MG63 (cell line): ENCODE data around the gene IFRD2. TPM values are rescaled to one million over a fixed set of nuclear protein-coding genes. Genes with fewer than 3 reads are reported as not detected.

Experiments
- DNase-seq: peaks from one replicate; pipeline ENCODE4 v3.0.0-alpha.2; 2020
- H3K27me3 ChIP-seq: fragments of 250-450 bp; sonication (Bioruptor Pico); 2 replicates; pipeline ENCODE4 v1.5.1; 2020; ENCODE audit warnings: mild to moderate bottlenecking, moderate library complexity
- H3K36me3 ChIP-seq: fragments of 250-450 bp; sonication (Bioruptor Pico); 2 replicates; pipeline ENCODE4 v1.5.1; 2020; ENCODE audit warnings: mild to moderate bottlenecking, moderate library complexity
- H3K4me3 ChIP-seq: fragments of 250-450 bp; sonication (Bioruptor Pico); 2 replicates; pipeline ENCODE4 v1.5.1; 2020; ENCODE audit warnings: mild to moderate bottlenecking, moderate library complexity
- H3K9me3 ChIP-seq: fragments of 250-450 bp; sonication (Bioruptor Pico); 2 replicates; pipeline ENCODE4 v1.5.1; 2020; ENCODE audit warnings: mild to moderate bottlenecking, moderate library complexity
- total RNA-seq: library from RNA; depleted of rRNA; stranded (reverse); fragments of >200 nt; shearing (Covaris generic); gene quantifications from 2 replicates; pipeline ENCODE4 v1.2.3, GENCODE V29; 2014; ENCODE audit warnings: low replicate concordance

Gene IFRD2
- total RNA-seq, 1 experiment from 2014 or later, result 101 TPM

DNA sequence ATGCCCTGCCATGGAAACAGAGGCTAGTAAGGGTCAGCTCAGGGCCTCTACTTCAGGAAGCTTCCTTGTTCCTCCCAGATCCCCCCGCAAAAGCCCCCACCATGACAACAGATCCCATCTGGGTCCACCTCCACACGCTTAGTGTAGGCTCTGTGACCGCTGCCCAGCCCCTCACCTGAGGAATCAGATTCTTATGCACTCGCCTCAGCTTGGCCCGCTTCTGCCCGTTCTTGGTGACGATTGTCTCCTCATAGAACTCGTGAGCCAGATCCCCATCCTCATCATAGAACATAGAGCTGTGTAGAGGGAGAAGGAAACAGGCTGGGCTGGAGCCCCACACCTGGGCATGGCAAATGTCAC, 33.9 kb upstream of the IFRD2 start:
- H3K9me3 ChIP-seq, result no peaks in the 10 kb centered on the region
- no peak for DNase-seq
- peaks cover 8% of the 10 kb centered on the region for H3K36me3 ChIP-seq
- no peaks in the 10 kb centered on the region for H3K27me3 ChIP-seq
- H3K4me3 ChIP-seq, result no peak overlapping the region

DNA sequence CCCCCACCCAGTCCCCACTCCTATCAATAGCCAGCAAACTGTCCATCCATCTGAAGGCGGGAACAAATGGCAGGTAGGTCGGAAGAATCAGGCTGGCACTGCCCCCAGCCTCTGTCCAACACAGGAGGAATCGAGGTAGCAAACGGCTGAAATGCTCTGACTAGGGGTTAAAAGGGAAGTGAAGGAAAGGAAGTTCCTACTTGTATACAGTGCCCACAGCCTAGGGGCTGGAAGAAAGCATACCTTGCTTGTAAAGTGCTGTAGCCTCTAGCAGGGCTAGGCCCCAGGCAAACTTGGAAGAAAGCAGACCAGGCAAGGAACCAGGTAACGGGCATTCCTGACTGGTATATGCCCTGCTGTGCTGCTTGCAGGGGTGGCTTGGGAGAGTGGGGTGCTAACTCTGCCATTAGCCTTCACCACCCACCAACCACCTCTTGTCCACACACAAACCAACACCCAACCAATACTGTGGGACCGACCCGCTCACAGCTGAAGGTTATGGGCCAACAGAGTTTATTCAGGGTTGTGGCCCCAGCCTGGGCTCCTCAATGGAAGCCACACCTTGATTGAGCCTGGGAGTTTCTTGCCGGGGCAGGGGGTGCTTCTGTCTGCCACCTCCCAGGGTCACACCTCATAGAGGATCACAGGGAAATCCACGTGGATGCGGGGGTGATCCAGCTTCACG, 33.4 kb upstream of the IFRD2 start:
- H3K9me3 ChIP-seq, result no peaks in the 10 kb centered on the region
- peaks cover 3% of the 10 kb centered on the region for H3K36me3 ChIP-seq
- H3K27me3 ChIP-seq, result no peaks in the 10 kb centered on the region
- H3K4me3 ChIP-seq, result no peak overlapping the region
- no peak for DNase-seq

DNA sequence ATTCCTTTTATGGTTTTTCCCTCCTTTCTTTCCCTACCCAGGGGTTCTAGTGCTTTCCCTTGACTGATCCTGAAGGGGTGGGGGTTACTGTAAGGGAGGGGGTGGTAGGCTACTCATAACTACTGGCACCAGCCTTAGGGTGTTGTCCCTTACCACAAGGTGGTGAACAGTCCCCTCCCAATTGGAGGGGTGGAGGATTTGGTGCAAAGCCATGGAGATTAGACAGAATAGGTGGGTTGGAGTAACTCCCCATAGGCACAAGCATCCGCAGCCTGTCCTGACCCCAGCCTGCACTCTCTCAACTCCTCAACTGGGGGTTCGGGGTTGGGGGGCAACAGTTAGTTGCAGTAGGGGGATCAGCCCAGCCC, 32.9 kb upstream of the IFRD2 start:
- Histone ChIP-seq H3K4me3 (no peak overlapping the region), H3K36me3 (no peaks in the 10 kb centered on the region; the same call in none of the 2 replicates), H3K27me3 (no peaks in the 10 kb centered on the region), H3K9me3 (no peaks in the 10 kb centered on the region)
- DNase-seq, result no peak

DNA sequence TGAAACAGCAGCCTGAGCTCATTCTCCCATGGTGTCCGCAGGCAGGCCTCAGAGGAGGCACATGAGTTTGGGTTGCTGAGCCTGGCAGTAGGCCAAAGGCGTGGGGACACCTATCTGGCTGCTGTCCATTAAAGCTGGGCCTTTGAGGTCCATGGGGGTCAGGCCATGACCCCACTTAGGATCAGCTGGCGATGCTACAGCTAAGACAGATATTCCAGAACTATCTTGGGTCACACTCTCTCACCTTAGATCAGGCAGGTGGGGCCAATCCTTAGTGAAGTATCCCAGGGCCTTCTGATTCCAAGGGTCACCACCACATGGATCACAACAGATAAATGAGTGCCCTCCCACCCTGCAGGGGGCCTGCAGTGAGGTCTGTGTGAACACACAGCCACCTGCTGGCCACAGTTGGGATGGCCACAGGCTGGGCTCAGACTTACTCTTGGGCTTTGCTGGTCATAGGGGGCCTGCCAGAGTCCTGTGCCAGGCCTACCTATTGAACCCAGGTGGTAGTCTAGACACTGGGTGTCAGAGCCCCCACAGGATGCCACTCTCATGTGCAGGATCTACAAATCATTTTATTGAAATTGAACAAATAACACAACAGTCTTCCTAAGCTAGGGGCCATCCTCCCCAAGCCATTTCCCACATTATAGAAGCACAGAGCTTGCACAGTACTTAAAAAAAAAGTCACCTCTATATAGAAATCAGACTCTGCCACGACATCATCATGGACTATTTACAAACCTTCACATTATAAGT, 32.3 kb upstream of the IFRD2 start:
- DNase-seq, result peak; percentile 69
- H3K9me3 ChIP-seq, result no peaks in the 10 kb centered on the region
- no peaks in the 10 kb centered on the region for H3K27me3 ChIP-seq
- H3K4me3 ChIP-seq, result no peak overlapping the region
- H3K36me3 ChIP-seq, result no peaks in the 10 kb centered on the region; the same call in 1 of the 2 replicates

DNA sequence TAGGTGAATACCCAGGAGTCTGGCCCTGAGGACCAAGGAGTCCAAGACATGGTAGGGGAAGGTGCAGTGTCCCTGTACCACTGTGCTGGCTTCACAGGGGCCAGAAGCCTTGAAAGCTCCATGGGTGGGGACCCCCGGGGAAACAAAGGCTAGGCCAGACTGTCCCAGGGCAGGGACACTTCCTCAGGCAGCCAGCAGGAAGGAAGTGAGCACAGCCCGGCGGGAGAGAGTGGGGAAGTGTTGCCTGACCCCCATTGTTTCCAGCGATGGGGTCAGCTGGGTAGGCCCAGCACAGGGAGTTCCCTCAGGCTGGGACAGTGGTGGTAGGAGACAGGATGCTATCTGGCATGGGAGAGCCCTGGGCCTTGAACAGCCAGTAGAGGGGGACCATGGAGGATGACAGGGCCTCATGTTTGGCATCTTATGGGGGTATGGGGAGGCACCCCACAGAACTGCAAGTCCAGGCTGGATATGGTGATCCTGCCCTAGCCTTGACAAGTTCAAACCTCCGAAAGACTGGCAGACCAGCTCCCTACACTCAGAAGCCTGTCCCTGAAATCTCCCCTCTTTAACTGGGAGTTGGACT, 31.5 kb upstream of the IFRD2 start:
- no peak overlapping the region for H3K4me3 ChIP-seq
- DNase-seq, result no peak
- H3K36me3 ChIP-seq, result no peaks in the 10 kb centered on the region; the same call in 1 of the 2 replicates
- H3K9me3 ChIP-seq, result no peaks in the 10 kb centered on the region
- H3K27me3 ChIP-seq, result no peaks in the 10 kb centered on the region

DNA sequence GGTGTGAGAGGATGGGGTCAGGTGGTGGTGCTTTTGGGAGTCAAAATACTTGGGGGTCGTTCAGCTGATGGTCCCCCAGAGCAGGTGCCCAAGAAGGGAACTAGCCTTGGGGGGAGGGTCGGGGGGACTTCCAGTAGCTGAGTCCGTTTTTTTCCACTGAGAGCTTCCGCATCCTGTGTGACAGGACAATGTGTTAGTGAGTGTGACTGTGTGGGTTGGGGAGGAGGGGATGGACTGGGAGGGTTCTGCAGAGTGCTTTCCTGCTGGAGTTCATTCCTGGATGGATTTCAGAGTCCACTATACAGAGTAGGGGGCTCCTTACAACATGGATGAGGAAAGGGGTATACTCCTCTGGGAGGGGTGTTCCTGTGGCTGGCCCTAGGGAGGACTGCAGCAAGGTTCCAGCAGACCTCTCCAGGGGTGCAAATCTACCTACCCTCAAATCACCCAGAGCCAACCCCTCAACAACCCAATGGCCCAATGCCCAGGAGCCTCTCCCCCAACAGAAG, 30.9 kb upstream of the IFRD2 start:
- no peak overlapping the region for H3K4me3 ChIP-seq
- no peaks in the 10 kb centered on the region; the same call in none of the 2 replicates for H3K36me3 ChIP-seq
- H3K27me3 ChIP-seq, result no peaks in the 10 kb centered on the region
- no peaks in the 10 kb centered on the region for H3K9me3 ChIP-seq
- DNase-seq, result no peak

DNA sequence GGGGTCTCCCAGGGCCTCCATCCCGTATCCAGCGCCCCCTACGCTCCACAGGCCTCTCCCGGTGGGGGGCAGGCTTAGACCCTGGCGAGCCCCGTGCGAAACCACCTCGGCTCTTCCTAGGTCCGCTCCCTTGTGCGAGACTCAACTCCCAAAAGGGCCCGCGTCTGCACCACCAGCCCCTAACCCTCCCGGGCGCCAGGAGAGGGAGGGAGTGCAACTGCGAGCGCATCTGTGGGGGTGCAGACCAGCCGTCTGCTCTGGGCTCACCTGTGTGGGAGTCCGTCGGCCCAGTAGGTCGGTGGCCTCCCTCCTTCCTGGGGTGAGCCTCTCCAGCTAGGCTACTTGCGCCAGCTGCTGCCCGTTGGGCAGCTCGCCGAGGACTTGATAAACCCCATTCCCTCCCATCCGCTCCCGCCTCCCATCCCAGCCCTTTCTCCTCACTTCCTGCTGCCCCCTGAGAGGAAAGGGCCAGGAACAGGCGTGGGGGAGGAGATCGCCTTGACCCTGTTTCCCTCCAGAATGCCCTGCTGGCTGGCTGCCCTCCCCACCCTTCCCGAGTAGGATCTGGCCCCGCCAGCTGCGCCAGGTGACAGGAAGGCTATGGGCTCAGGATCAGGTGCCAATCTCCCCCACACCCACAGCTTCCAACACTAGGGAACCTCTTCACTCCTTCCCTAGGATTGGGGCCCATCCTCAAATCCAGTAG, 30.3 kb upstream of the IFRD2 start, which contains the start of gene HYAL2:
HYAL2 (minus strand) TSS at position 360 of the 706 bp plus-strand sequence. CDS start 2,256 bp downstream, outside the sequence.
- H3K36me3 ChIP-seq, result no peaks in the 10 kb centered on the region; the same call in none of the 2 replicates
- H3K27me3 ChIP-seq, result no peaks in the 10 kb centered on the region
- DNase-seq, result no peak
- peak within 1 kb of the TSS; percentile 69 for H3K4me3 ChIP-seq
- no peaks in the 10 kb centered on the region for H3K9me3 ChIP-seq

DNA sequence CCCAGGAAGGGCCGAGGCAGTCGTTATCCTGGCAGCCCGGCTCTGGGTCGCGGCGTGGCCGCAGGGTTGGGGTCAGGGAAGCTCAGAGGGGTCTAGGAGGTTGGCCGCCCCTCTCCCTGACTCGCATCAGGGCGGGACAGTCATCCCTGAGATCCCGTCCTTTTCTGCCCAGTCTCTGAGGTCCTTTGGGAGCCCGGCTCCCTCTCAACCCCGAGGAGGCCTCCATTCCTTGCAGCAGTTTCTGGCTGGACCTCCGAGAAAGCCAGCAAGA, 29.8 kb upstream of the IFRD2 start:
- no peaks in the 10 kb centered on the region for H3K27me3 ChIP-seq
- DNase-seq, result no peak
- no peaks in the 10 kb centered on the region; the same call in none of the 2 replicates for H3K36me3 ChIP-seq
- peak overlapping the region; percentile 69 for H3K4me3 ChIP-seq
- H3K9me3 ChIP-seq, result no peaks in the 10 kb centered on the region

DNA sequence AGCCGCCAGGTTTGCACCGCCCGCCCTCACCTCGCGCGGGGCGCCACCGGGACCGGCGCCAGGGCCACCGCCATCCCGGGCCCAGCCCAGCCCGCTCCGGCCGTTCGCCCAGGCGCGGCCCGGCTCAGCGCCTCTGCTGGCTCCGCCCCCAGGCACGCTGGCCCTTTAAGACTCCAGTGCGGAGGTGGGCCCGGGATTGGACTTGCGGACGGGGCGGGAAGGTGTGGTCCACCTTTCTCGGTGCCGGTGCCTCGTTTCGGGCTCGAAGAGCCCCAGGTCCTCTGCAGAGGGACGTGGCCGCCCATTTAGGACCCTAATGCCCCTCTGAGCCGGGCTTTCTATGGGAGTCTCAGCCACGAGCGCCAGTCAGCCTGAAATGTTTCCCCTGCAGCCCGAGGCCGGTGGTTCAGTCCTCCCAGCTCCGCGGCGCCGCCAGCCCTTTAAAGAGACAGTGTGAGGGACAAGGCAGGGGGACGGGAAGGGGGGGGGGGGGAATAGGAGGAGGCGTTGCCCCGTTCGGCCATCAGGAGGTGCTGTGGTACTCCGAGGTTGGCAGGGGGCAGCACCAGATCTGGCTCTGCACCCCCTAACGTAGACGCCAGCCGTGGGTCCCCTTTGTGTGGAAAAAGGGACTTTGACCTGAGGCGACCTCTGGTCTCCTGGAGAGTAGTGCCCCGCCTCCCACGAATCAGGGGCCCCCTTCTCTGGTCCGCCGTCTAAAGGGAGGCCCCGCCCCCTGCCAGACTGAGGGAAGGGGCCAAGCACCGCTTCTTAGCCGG, 29.3 kb upstream of the IFRD2 start:
- peak; percentile 85 for DNase-seq
- Histone ChIP-seq H3K27me3 (no peaks in the 10 kb centered on the region), H3K4me3 (peak overlapping the region; percentile 69), H3K36me3 (no peaks in the 10 kb centered on the region; the same call in none of the 2 replicates), H3K9me3 (no peaks in the 10 kb centered on the region)

DNA sequence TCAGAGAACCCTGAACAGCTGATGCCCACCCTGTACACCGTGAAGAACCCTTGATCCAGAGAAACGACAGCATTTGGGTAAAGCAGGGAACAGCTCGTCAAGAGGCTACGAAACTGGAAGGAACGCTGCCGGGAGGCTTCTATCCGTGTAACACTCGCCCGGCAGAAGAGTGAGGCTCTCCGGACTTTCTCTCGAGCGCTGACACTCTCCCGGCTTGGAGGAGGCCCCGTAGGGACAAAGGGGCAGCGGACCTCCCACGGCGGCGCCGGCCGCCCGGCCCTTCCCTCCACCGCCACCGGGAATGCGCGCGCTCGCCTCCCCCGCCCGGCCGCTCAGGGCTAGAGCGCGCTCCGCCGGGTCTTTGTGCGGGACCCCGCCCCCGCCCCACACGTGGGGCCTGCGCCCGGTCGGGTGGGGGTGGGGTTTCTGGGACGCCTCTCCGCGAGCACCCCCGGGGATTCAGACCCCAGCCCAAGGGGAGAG, 28.7 kb upstream of the IFRD2 start:
- peak; percentile 64 for DNase-seq
- Histone ChIP-seq H3K4me3 (peak overlapping the region; percentile 69), H3K27me3 (no peaks in the 10 kb centered on the region), H3K36me3 (no peaks in the 10 kb centered on the region; the same call in none of the 2 replicates), H3K9me3 (no peaks in the 10 kb centered on the region)

DNA sequence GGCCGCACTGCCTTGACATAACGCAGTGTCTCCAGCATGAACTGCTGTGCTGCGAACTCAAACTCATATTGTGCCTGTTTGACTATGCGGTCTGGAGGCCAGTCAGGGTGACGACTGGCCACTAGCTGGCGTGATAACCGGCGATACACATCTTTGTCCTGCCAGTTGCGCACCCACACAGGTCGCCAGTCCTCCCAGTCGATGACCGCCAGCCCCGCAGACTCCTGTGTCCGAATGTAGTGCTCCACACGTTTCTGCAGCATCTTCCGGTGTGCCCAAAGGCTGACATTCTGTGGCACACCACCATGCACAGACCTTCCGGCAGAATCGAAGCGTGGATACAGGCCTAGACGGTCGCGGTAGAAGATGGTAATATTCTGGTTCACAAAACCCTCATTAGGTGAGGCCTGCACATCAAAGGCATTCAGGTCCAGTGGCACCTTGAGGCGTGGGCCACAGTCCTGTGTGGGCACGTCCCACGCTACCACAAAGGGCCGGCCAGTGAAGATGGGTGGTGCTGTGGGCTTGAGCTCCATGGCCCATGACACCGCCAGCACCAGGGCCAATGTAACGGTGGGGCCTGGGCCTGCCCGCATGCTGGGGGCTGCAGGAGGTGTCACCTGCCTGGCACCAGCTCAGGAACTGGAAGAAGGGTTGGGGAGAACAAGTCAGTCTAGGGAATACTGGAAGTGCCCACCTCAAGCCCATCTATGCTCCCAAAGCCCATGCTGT, 27.8 kb upstream of the IFRD2 start:
- Histone ChIP-seq H3K9me3 (no peaks in the 10 kb centered on the region), H3K36me3 (no peaks in the 10 kb centered on the region; the same call in none of the 2 replicates), H3K4me3 (peak overlapping the region; percentile 69)

DNA sequence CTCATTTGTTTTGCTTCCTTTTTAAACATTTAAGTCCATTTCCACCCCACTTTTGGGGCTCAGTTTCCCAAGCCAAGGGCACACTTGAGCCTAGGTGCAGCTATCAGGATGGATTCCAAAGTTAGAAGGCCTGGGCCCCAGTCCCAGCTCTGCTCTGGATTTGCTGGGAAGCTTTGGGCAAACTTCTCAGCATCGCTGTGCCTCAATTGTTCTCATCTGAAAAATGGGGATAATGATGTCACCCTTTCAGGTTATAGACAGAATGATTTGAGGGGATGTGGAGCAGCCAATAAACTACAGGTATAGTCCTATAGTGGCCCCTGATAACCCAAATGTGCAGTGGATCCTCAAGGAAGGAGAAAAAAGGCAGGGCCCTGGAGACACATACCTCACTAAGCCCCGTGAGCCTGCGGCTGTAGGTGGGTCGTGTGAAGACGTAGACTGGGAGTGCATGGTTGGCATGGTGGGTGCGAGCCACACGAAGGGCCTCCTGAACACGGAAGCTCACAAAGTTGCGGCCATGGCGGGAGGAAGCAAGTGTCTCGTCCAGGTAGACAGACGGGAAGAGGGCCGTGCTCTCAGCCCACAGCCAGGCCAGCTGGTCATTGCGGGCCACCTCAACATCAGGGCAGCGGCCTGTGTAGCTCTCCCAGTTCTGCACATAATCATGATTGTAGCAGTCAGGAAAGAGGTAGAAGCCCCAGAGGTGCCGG, 27.1 kb upstream of the IFRD2 start:
- Histone ChIP-seq H3K27me3 (no peaks in the 10 kb centered on the region), H3K9me3 (no peaks in the 10 kb centered on the region), H3K4me3 (no peak overlapping the region), H3K36me3 (no peaks in the 10 kb centered on the region; the same call in none of the 2 replicates)
- DNase-seq, result no peak

More for the DNA sequence above, 27.8 kb upstream of the IFRD2 start:
- H3K27me3 ChIP-seq, result no peaks in the 10 kb centered on the region
- DNase-seq, result no peak

DNA sequence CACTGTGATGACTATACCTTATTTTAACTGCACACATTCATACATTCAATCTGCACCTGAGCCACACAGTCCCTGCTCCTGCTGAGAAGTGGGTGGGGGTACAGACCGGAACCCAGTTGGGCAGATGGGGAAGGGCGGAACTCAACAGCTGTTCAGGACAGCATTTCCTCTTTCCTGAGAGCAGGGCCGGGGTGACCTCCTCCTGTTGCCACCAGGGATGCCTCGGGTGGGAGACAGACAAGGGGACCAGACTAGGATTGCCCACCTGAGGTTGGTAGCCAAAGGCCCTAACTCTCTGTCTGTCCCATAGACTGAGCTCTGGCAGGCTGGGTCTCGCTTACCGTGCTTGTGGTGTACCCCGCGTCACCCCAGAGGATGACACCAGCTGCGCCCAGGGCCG, 26.4 kb upstream of the IFRD2 start:
- Histone ChIP-seq H3K36me3 (no peaks in the 10 kb centered on the region; the same call in none of the 2 replicates), H3K9me3 (no peaks in the 10 kb centered on the region), H3K4me3 (no peak overlapping the region), H3K27me3 (no peaks in the 10 kb centered on the region)
- no peak for DNase-seq

DNA sequence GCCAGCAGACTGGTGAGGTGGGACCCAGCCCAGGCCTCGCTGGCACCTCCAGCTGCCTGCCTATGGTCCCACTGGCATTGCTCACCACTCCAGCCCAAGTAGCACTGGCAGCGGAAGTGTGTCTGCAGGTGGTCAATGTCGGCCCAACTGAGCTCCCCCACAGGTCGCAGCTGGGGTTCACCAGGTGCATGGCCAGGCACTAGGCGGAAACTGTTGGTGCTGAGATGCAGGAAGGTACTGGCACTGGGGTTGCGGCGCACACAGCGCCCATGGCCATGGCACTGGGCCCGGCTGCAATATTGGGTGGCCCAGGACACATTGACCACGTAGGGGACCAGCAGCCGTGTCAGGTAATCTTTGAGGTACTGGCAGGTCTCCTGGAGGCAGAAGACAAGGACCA, 25.9 kb upstream of the IFRD2 start:
- no peak for DNase-seq
- Histone ChIP-seq H3K4me3 (no peak overlapping the region), H3K36me3 (no peaks in the 10 kb centered on the region; the same call in none of the 2 replicates), H3K27me3 (no peaks in the 10 kb centered on the region), H3K9me3 (no peaks in the 10 kb centered on the region)

DNA sequence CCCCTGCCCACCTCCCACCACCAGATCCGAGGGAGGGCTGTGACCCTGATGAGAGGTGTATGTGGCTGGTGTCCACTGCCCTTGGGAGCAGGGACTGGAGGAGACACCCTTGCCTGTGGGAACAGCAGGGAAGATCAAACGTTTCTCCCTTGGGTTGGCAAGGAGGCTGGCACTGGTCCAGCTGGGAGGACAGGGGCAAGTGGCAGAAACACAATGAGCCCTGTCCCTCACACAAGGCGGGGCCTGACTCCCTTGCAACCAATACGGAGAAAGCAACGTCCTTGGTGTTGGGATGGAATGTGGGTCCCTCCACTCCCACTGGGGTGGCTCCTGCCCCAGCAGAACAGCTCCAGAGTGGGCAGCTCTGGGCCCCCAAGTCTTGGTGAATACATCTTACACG, 25.1 kb upstream of the IFRD2 start:
- Histone ChIP-seq H3K27me3 (no peaks in the 10 kb centered on the region), H3K9me3 (no peaks in the 10 kb centered on the region), H3K36me3 (no peaks in the 10 kb centered on the region; the same call in none of the 2 replicates), H3K4me3 (no peak overlapping the region)
- DNase-seq, result no peak
